GM23338 (cell line): ENCODE measurements around the gene TGM2. TPM values are rescaled to one million over a fixed set of nuclear protein-coding genes. Genes with fewer than 3 reads are reported as not detected.
A peak's percentile ranks its signal among the peaks of the same experiment; 100 is the strongest.

Experiments used
- ATAC-seq: fragments of 200-7000 bp; cut with Tn5 transposase; 3 replicates; pipeline ENCODE4 v1.9.1; 2020
- DNase-seq: peaks from one replicate; pipeline ENCODE4 v3.0.0-alpha.2; 2015; ENCODE audit warnings: low spot score
- H2AFZ ChIP-seq: fragments of 200-600 bp; sonication (generic); 2 replicates; pipeline ENCODE4 v1.8.0; 2016; ENCODE audit warnings: antibody characterized with exemption, mild to moderate bottlenecking, moderate library complexity
- H3F3A ChIP-seq: fragments of 200-600 bp; sonication (generic); replicated peaks from 2 replicates; pipeline ENCODE4 v1.8.0; 2017; ENCODE audit warnings: antibody characterized with exemption, mixed run types, low read depth
- H3K27ac ChIP-seq: fragments of 200-600 bp; sonication (generic); 2 replicates; pipeline ENCODE4 v1.6.1; 2016; ENCODE audit warnings: low read depth
- H3K27me3 ChIP-seq: fragments of 200-600 bp; sonication (generic); 2 replicates; pipeline ENCODE4 v1.8.0; 2016; ENCODE audit warnings: mild to moderate bottlenecking, mixed run types, moderate library complexity; ENCODE audit not compliant: insufficient read depth
- H3K36me3 ChIP-seq: fragments of 200-600 bp; sonication (generic); 2 replicates; pipeline ENCODE4 v1.8.0; 2016; ENCODE audit warnings: mild to moderate bottlenecking; ENCODE audit not compliant: insufficient read depth
- H3K4me1 ChIP-seq: fragments of 200-600 bp; sonication (generic); 2 replicates; pipeline ENCODE4 v1.8.0; 2016; ENCODE audit warnings: mild to moderate bottlenecking, moderate library complexity; ENCODE audit not compliant: insufficient read depth
- H3K4me2 ChIP-seq: fragments of 200-600 bp; sonication (generic); 2 replicates; pipeline ENCODE4 v1.7.1; 2017; ENCODE audit warnings: mixed run types
- H3K4me3 ChIP-seq: fragments of 200-600 bp; sonication (generic); 2 replicates; pipeline ENCODE4 v1.6.1; 2016; ENCODE audit warnings: mixed run types
- H3K79me2 ChIP-seq: fragments of 200-600 bp; sonication (generic); replicated peaks from 2 replicates; pipeline ENCODE4 v1.8.0; 2017; ENCODE audit warnings: mild to moderate bottlenecking; ENCODE audit not compliant: insufficient read depth
- H3K9me2 ChIP-seq: fragments of 200-600 bp; sonication (generic); 2 replicates; pipeline ENCODE4 v1.8.0; 2017; ENCODE audit not compliant: insufficient read depth
- H4K20me1 ChIP-seq: fragments of 200-600 bp; sonication (generic); replicated peaks from 2 replicates; pipeline ENCODE4 v1.8.0; 2017; ENCODE audit warnings: mild to moderate bottlenecking; ENCODE audit not compliant: insufficient read depth
- H3K27ac Mint-ChIP-seq: 2 replicates; pipeline ENCODE4 v1.8.0; 2020; ENCODE audit warnings: inconsistent platforms, mild to moderate bottlenecking, moderate library complexity, mixed read lengths
- H3K27me3 Mint-ChIP-seq: 3 replicates; pipeline ENCODE4 v1.8.0; 2022; ENCODE audit warnings: low read depth, mild to moderate bottlenecking, moderate library complexity, mixed read lengths, inconsistent platforms; ENCODE audit not compliant: insufficient read depth, poor library complexity
- H3K36me3 Mint-ChIP-seq: 3 replicates; pipeline ENCODE4 v1.8.0; 2021; ENCODE audit warnings: low read depth, mild to moderate bottlenecking, inconsistent platforms, moderate library complexity, mixed read lengths
- H3K4me1 Mint-ChIP-seq: 3 replicates; pipeline ENCODE4 v1.8.0; 2020; ENCODE audit warnings: mild to moderate bottlenecking, inconsistent platforms, mixed read lengths
- H3K4me3 Mint-ChIP-seq: 3 replicates; pipeline ENCODE4 v1.8.0; 2021; ENCODE audit warnings: moderate library complexity, mild to moderate bottlenecking, inconsistent platforms, mixed read lengths
- H3K9me3 Mint-ChIP-seq: 3 replicates; pipeline ENCODE4 v1.8.0; 2020; ENCODE audit warnings: moderate library complexity, mild to moderate bottlenecking, inconsistent platforms, mixed read lengths
- CREB1 ChIP-seq: fragments of 250-450 bp; sonication (Bioruptor Pico); IDR thresholded peaks from 2 replicates; pipeline ENCODE4 v1.5.0; 2020; ENCODE audit warnings: low read depth, mild to moderate bottlenecking, moderate library complexity
- EZH2 ChIP-seq: fragments of 200-600 bp; sonication (generic); IDR thresholded peaks from one replicate; pipeline ENCODE4 v1.8.0; 2017; ENCODE audit warnings: antibody characterized with exemption, mild to moderate bottlenecking, low read depth; ENCODE audit not compliant: unreplicated experiment
- EZH2phosphoT487 ChIP-seq: fragments of 200-600 bp; sonication (generic); IDR thresholded peaks from one replicate; pipeline ENCODE4 v1.8.1; 2018; ENCODE audit warnings: antibody characterized with exemption; ENCODE audit not compliant: unreplicated experiment
- JUNB ChIP-seq: IDR thresholded peaks from one replicate; pipeline ENCODE4 v1.6.1; 2016; ENCODE audit warnings: antibody characterized with exemption; ENCODE audit not compliant: unreplicated experiment
- NANOG ChIP-seq: IDR thresholded peaks from 2 replicates; pipeline ENCODE4 v1.6.1; 2016; ENCODE audit warnings: antibody characterized with exemption, borderline replicate concordance
- ZNF114 ChIP-seq: fragments of 250-450 bp; sonication (Bioruptor Pico); IDR thresholded peaks from 2 replicates; pipeline ENCODE4 v1.5.0; 2020; ENCODE audit warnings: mild to moderate bottlenecking, moderate library complexity
- polyA plus RNA-seq: library from polyadenylated mRNA; unstranded; fragments of >200 nt; fragmentation: Nextera tagmentation; extraction: Ambion mirVana; gene quantifications from 2 replicates; pipeline ENCODE4 v1.2.1, GENCODE V29; 2016
- total RNA-seq: library from RNA; depleted of rRNA; stranded (reverse); fragments of >200 nt; shearing (Covaris generic); gene quantifications from 2 replicates; pipeline ENCODE4 v1.2.3, GENCODE V29; 2014
- TF ChIP-seq, protein P1 (sequence below), 2 experiments: fragments of 200-600 bp in 1 of 2; sonication (generic) in 1 of 2; conservative IDR thresholded peaks; 2 replicates each; pipeline versions ENCODE4 v1.5.1 to v1.6.1; 2016 to 2017; ENCODE audit warnings: antibody characterized with exemption in 2 of 2, low read depth in 2 of 2, mild to moderate bottlenecking in 2 of 2, moderate library complexity in 1 of 2

The TGM2 gene
- total and polyA plus RNA-seq, 2 experiments from 2014 or later, result 0.45 to 1.0 TPM

DNA sequence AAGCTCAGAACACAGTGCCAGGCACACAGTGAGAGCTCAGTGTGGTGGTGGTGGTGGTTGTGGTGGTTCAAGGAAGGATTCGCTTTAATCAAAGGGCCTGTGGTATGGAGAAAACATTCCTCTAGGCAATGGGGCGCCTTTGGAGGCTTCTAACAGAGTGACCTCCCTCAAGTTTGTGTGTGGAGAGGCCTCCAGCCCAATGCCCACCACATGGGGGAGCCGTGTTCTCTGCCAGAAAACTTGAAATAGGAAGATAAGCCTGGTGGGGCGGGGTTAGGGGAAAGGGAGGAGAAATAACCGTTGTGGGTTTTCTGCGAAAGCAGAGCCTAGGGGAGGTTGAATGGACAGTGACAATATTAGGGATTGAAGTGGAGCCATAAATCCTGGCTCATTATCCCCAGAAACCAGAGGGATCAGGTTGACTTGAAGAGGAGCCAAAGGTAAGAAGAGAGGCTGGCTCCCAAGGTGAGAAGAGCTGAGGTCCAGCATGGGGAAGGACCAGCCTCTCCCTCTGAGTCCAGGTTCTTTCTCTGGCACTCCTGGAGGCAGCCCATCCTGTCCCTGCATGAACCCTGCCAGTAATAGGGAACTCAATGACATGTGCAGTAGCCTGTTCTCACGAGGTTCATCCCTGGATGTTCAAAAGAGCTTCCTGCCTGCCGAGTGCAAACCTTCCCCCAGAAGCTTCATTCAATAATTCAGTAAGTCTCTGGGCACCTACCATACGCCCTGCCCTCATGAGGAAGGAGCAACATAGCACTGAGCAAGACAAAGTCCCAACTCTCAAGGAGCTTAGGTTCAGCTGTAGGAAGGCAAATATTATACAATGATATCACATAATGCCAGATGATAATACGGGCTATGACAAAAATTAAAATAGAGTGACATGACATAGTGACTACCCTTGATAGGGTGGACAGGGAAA lies 51.4 kb downstream of the TGM2 start:
- Histone ChIP-seq H3K4me3 (no peak overlapping the region), H3F3A (no peaks in the 10 kb centered on the region), H2AFZ (peak overlapping the region; percentile 21; the same call in 1 of the 2 replicates), H4K20me1 (no peaks in the 10 kb centered on the region), H3K9me2 (no peaks in the 10 kb centered on the region), H3K27ac (no peak overlapping the region), H3K36me3 (no peaks in the 10 kb centered on the region), H3K79me2 (no peaks in the 10 kb centered on the region), H3K27me3 (no peaks in the 10 kb centered on the region), H3K4me1 (no peaks in the 10 kb centered on the region), H3K4me2 (no peak overlapping the region)
- DNase-seq (peak; percentile 90), ATAC-seq (peak; percentile 98)
- Mint-ChIP-seq H3K9me3 (no peaks in the 10 kb centered on the region), H3K27me3 (peaks cover 5% of the 10 kb centered on the region), H3K27ac (no peak overlapping the region), H3K4me1 (peaks cover 5% of the 10 kb centered on the region; the same call in 1 of the 3 replicates), H3K36me3 (no peaks in the 10 kb centered on the region), H3K4me3 (no peak overlapping the region)
- TF ChIP-seq, protein P1, sequence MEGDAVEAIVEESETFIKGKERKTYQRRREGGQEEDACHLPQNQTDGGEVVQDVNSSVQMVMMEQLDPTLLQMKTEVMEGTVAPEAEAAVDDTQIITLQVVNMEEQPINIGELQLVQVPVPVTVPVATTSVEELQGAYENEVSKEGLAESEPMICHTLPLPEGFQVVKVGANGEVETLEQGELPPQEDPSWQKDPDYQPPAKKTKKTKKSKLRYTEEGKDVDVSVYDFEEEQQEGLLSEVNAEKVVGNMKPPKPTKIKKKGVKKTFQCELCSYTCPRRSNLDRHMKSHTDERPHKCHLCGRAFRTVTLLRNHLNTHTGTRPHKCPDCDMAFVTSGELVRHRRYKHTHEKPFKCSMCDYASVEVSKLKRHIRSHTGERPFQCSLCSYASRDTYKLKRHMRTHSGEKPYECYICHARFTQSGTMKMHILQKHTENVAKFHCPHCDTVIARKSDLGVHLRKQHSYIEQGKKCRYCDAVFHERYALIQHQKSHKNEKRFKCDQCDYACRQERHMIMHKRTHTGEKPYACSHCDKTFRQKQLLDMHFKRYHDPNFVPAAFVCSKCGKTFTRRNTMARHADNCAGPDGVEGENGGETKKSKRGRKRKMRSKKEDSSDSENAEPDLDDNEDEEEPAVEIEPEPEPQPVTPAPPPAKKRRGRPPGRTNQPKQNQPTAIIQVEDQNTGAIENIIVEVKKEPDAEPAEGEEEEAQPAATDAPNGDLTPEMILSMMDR (conservative IDR thresholded peaks at IDR 0.05; ENCODE audit: low read depth in 2 of 2), result peak; percentile 75 to 80
- TF ChIP-seq EZH2, result no peak

DNA sequence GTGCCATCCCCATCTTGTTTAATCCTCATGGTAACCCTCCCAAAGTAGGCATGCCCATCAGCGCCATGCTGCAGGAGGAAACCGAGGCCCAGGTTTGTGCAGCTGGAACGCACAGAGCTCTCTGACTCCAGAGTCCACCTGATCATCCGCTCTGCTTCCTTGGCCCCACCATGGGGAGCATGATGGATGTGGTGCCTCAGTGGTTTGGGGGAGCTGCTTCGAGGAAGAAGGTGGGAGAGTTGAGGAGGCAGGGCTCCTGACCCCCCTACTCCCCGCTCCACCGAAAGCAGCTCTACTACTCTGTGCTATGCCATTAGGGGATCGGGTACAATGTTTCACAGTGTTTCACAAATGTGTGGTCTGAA lies 52.2 kb downstream of the TGM2 start:
- no peak overlapping the region for H3K27ac Mint-ChIP-seq
- no peaks in the 10 kb centered on the region for H3K36me3 Mint-ChIP-seq
- H3K9me3 Mint-ChIP-seq, result no peaks in the 10 kb centered on the region
- Histone ChIP-seq H3K36me3 (no peaks in the 10 kb centered on the region), H3K4me2 (no peak overlapping the region), H3K4me3 (no peak overlapping the region), H3K9me2 (no peaks in the 10 kb centered on the region), H3K79me2 (no peaks in the 10 kb centered on the region), H3K4me1 (no peaks in the 10 kb centered on the region), H2AFZ (peak overlapping the region; percentile 21; the same call in 1 of the 2 replicates), H3F3A (no peaks in the 10 kb centered on the region), H3K27ac (no peak overlapping the region), H3K27me3 (no peaks in the 10 kb centered on the region), H4K20me1 (no peaks in the 10 kb centered on the region)
- ATAC-seq, result no peak
- no peak for TF ChIP-seq EZH2
- TF ChIP-seq, protein P1 (conservative IDR thresholded peaks at IDR 0.05; ENCODE audit: low read depth in 2 of 2), result no peak
- no peak for TF ChIP-seq JUNB
- no peak for TF ChIP-seq NANOG
- TF ChIP-seq CREB1 (CRISPR knock-in tag), result no peak
- TF ChIP-seq EZH2phosphoT487, result no peak
- TF ChIP-seq ZNF114 (CRISPR knock-in tag), result no peak
- no peak for DNase-seq
- H3K27me3 Mint-ChIP-seq, result peaks cover 5% of the 10 kb centered on the region
- no peak overlapping the region for H3K4me3 Mint-ChIP-seq
- H3K4me1 Mint-ChIP-seq, result peaks cover 5% of the 10 kb centered on the region; the same call in 1 of the 3 replicates
